Esophagus muscularis mucosa (tissue), 4 donors: ENCODE data around the gene GPR158. TPM values are rescaled to one million over a fixed set of nuclear protein-coding genes. Genes with fewer than 3 reads are reported as not detected.
"Not testable (repeated sequence)": the region's sequence is repeated elsewhere in the genome, so short reads cannot be mapped to it uniquely, and the experiment has no call there.

Source experiments
- DNase-seq: peaks from one replicate; pipeline ENCODE4 v3.0.0-alpha.2; 2017; ENCODE audit errors: extremely low spot score
- H3K27ac ChIP-seq, 4 donors: fragments of 200-600 bp; sonication (generic); replicated peaks in 1 of 4; 1 replicate in 3 of 4; 2 replicates in 1 of 4; pipeline ENCODE4 v1.5.1; 2016 to 2019; ENCODE audit warnings: mild to moderate bottlenecking in 1 of 4
- H3K27me3 ChIP-seq, 4 donors: fragments of 200-600 bp; sonication (generic); one replicate each; pipeline versions ENCODE4 v1.5.1 to v1.6.0; 2016 to 2019
- H3K36me3 ChIP-seq, 4 donors: fragments of 200-600 bp; sonication (generic); one replicate each; pipeline ENCODE4 v1.5.1; 2016 to 2019
- H3K4me1 ChIP-seq, 4 donors: fragments of 200-600 bp; sonication (generic); one replicate each; pipeline ENCODE4 v1.5.1; 2016 to 2019
- H3K4me3 ChIP-seq, 4 donors: fragments of 200-600 bp; sonication (generic); 1 replicate in 2 of 4; 2 replicates in 2 of 4; pipeline ENCODE4 v1.5.1; 2016 to 2019; ENCODE audit warnings: mild to moderate bottlenecking in 4 of 4, moderate library complexity in 1 of 4
- H3K9me3 ChIP-seq, 4 donors: fragments of 200-600 bp; sonication (generic); 1 replicate in 3 of 4; 2 replicates in 1 of 4; pipeline ENCODE4 v1.5.1; 2016 to 2019
- CTCF ChIP-seq, 3 experiments: fragments of 200-600 bp in 2 of 3; fragments of 450-650 bp in 1 of 3; sonication (generic) in 2 of 3; IDR thresholded peaks; one replicate each; pipeline ENCODE4 v1.5.1; 2017 to 2019; ENCODE audit warnings: antibody characterized with exemption in 3 of 3, mild to moderate bottlenecking in 2 of 3, moderate library complexity in 1 of 3
- EP300 ChIP-seq: sonication (generic); formaldehyde crosslinking; IDR thresholded peaks from one replicate; pipeline ENCODE4 v1.6.1; 2017; ENCODE audit warnings: antibody characterized with exemption
- POLR2A ChIP-seq: fragments of 450-650 bp; IDR thresholded peaks from one replicate; pipeline ENCODE4 v1.6.1; 2017; ENCODE audit warnings: antibody characterized with exemption, moderate library complexity, mild to moderate bottlenecking, low read depth
- POLR2AphosphoS5 ChIP-seq, 2 donors: sonication (generic); formaldehyde crosslinking; IDR thresholded peaks; one replicate each; pipeline ENCODE4 v1.6.1; 2017; ENCODE audit warnings: antibody characterized with exemption in 2 of 2
- WGBS: methylation state at CpG from one replicate; pipeline ENCODE4 v1.1.5; 2018; 5-methylcytosine and 5-hydroxymethylcytosine counted together
- intact Hi-C: fragments of 100-400 bp; cut with DNase I; formaldehyde crosslinking; loops from one replicate; pipeline ENCODE4 v1.15.1; 2023
- total RNA-seq, 4 donors: library from RNA; depleted of rRNA; stranded (reverse); fragments of >200 nt; gene quantifications; one replicate each; pipeline versions ENCODE4 v1.1.0 to v1.2.1, GENCODE V29; 2016

Gene GPR158
- total RNA-seq, 4 donors from 2014 or later: under 0.01 to 0.50 (median 0.13) TPM

DNA sequence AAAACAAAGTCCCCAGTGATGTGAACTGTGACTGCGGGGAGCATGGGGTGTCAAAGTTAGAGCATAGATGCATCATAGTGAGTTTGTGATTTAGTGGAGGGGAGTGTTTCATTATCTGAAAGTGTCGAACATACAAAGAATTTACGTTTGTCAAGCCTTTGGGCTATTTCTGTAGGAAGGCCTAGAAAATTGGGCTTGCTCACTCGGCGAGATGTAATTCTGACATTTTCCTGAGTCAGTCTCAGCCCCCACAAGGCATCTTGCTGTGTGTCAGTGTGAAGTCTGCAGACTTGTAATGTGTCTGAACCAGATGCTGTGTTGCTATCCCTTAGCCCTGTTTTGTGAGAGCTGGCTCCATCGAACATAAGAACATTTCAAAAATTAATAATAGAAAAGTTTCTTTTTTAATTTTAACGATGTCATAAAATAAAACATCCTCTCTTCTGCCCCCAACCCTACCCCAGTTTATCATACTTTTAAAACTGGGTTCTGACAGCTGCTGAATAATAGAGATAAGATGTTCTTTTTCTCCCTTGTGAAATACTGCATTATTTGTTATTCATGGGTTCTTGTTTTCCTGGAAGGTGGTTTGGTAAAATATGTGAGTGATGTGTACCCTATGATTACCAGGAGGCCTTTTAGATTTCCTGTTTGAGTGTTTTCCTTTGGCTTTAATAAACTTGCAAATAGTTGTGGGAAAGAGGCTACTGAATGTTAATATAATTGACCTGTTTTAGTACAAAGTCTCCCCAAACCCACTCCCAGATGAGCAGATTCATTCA lies 207.4 kb downstream of the GPR158 start:
- Histone ChIP-seq H3K27me3 (no peaks in the 10 kb centered on the region), H3K4me3 (no peak overlapping the region), H3K36me3 (no peaks in the 10 kb centered on the region), H3K4me1 (no peaks in the 10 kb centered on the region), H3K27ac (no peak overlapping the region), H3K9me3 (peaks cover 0 to 5% (median 2%) of the 10 kb centered on the region in 4 donors)
- 33% methylated on average over 7 of the region's 7 CpGs for WGBS
- intact Hi-C loops: no loop called here
- TF ChIP-seq POLR2A: no peak
- TF ChIP-seq CTCF (IDR thresholded peaks at IDR 0.05): no peak
- TF ChIP-seq EP300: no peak
- TF ChIP-seq POLR2AphosphoS5 (IDR thresholded peaks at IDR 0.05): no peak
- DNase-seq: no peak

GRCh38 chr10:25382901-25383300 lies 208.1 kb downstream of the GPR158 start:
- H3K4me1 ChIP-seq, H3K9me3 ChIP-seq, intact Hi-C loops, H3K27ac ChIP-seq, H3K36me3 ChIP-seq, H3K4me3 ChIP-seq, H3K27me3 ChIP-seq, DNase-seq: not testable (repeated sequence)
- 80% methylated on average over 8 of the region's 8 CpGs for WGBS

- H3K9me3 ChIP-seq: peaks cover 0 to 11% (median 5%) of the 10 kb centered on the region in 4 donors
- TF ChIP-seq CTCF (IDR thresholded peaks at IDR 0.05) (no peak), POLR2AphosphoS5 (IDR thresholded peaks at IDR 0.05) (no peak), EP300 (no peak), POLR2A (no peak)
- H3K4me3 ChIP-seq: no peak overlapping the region
- H3K27ac ChIP-seq: no peak overlapping the region
- H3K27me3 ChIP-seq: no peaks in the 10 kb centered on the region
- H3K36me3 ChIP-seq: no peaks in the 10 kb centered on the region
- intact Hi-C loops: no loop called here
- DNase-seq: no peak
- H3K4me1 ChIP-seq: no peaks in the 10 kb centered on the region
These were observed 208.9 kb downstream of the GPR158 start for GRCh38 chr10:25383686-25384085.

- no peak overlapping the region for H3K27ac ChIP-seq
- intact Hi-C loops: no loop called here
- peaks cover 0 to 20% (median 7%) of the 10 kb centered on the region in 4 donors for H3K9me3 ChIP-seq
- no peaks in the 10 kb centered on the region for H3K27me3 ChIP-seq
- H3K4me3 ChIP-seq: no peak overlapping the region
- no peak for DNase-seq
- no peaks in the 10 kb centered on the region for H3K4me1 ChIP-seq
- TF ChIP-seq POLR2AphosphoS5 (IDR thresholded peaks at IDR 0.05): no peak
- TF ChIP-seq EP300: no peak
- TF ChIP-seq POLR2A: no peak
- TF ChIP-seq CTCF (IDR thresholded peaks at IDR 0.05): no peak
- 68% methylated on average over 3 of the region's 3 CpGs for WGBS
- no peaks in the 10 kb centered on the region for H3K36me3 ChIP-seq
These were observed 209.8 kb downstream of the GPR158 start for GRCh38 chr10:25384618-25385017.

- Histone ChIP-seq H3K27ac (no peak overlapping the region), H3K4me3 (no peak overlapping the region), H3K9me3 (peaks cover 0 to 25% (median 9%) of the 10 kb centered on the region in 4 donors), H3K27me3 (no peaks in the 10 kb centered on the region), H3K36me3 (no peaks in the 10 kb centered on the region), H3K4me1 (no peaks in the 10 kb centered on the region)
- 89% methylated on average over 5 of the region's 7 CpGs for WGBS
- TF ChIP-seq CTCF (IDR thresholded peaks at IDR 0.05) (no peak), EP300 (no peak), POLR2AphosphoS5 (IDR thresholded peaks at IDR 0.05) (no peak), POLR2A (no peak)
- no peak for DNase-seq
- intact Hi-C loops: no loop called here
These were observed 213.5 kb downstream of the GPR158 start for GRCh38 chr10:25388188-25388861.
